Fibroblast of mammary gland (primary cell): ENCODE data around the gene CLEC3A.
"Not testable (repeated sequence)": the region's sequence is repeated elsewhere in the genome, so short reads cannot be mapped to it uniquely, and the experiment has no call there.

ENCODE experiments used
- DNase-seq: peaks from one replicate; pipeline ENCODE4 v3.0.0-alpha.2; 2010; ENCODE audit warnings: low read depth
- H3K4me3 ChIP-seq: 2 replicates; pipeline ENCODE4 v1.5.1; 2011; ENCODE audit warnings: low read depth, mild to moderate bottlenecking, low read length, moderate library complexity; ENCODE audit not compliant: control insufficient read depth
- CTCF ChIP-seq: conservative IDR thresholded peaks from 2 replicates; pipeline ENCODE4 v1.5.1; 2011; ENCODE audit warnings: low read depth, low read length, inconsistent platforms; ENCODE audit not compliant: control insufficient read depth, insufficient read depth

Gene CLEC3A

DNA sequence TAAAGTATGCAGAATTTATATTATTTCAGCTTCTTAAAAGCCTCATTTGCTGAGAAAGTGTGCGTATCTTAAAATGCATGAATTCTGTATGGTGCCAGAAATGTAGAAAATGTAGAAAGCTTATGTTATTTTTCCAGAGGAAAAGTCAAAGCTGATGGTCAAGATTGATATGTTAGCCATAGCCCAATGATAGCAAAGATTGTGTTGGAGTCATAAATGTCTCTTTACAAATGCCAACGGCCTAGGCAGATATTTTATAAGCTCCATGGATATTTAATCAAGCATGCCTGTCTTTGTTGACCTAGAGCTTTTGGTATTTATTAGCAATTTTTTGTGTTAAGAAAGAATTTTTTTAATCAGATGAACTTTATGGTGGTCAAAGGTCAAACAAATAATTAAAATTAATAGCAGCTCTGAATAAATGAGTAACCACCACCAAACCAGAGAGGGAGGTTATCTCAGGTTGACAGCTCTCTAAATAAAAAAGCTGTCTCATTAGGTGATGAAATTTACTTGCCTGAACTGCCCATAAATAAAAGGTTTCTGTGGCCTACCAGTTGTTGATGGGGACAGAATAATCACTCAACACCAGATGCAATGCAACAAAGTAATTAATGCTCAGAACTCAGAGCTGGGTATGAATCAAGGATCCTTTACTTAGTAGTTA lies 28.5 kb downstream of the CLEC3A start:
- no peak for DNase-seq
- no peak overlapping the region for H3K4me3 ChIP-seq
- TF ChIP-seq CTCF: no peak

DNA sequence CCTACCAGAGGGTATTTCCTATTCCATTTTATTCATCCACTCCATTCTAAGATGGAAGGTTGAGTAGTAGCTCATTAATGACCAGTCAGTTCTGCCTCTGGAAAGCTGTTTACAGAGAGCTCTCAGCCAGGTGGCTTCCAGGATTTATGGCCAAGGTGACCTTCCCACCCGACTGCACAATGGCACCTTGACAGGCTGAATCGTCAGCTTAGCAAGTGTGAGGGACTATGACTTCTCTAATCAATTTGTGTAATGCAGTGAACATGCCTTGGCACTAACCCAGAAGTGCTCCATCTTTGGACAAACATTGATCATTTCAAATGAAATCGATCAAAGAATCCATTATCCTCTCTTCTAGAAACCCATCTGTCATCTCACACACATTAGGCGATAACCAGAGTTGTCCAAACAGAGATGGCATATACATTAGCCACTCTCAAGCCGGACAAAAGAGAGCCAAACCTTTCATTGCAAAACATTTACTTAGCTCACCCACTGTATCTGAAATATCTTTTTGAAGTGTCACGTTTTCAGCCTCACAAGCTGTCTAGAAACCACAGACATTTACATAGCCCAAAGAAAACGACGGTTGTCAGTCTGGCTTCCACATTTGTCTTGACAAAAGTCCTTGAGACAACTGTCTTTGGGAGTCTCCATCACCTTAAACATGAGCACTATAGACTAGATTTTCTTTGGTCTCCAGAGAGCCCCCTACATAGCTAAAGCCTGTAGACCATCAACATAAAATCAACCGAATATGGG lies 35.6 kb downstream of the CLEC3A start:
- DNase-seq: no peak
- no peak overlapping the region for H3K4me3 ChIP-seq
- TF ChIP-seq CTCF: no peak

DNA sequence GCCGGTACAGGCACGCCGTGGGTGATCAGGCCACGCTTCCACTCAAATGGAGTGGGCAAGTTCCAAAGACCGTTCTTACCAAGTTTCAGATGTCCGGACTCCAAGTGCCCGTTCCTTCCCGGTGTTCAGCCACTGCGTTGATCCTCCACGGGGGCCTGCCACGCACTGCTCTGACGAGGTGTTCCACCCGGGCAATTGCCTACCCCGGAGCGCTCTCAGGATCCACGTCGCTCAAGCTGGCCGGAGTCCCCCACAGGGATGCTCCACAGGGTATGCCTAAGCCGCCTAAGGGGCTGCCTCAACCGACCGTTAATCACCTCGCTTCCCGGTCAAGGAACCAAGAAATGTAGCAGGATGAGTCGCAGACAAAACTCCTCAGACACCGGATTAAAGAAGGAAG lies 37.5 kb downstream of the CLEC3A start:
- not testable (repeated sequence) for H3K4me3 ChIP-seq, DNase-seq

- TF ChIP-seq CTCF: no peak
- no peak for DNase-seq
- H3K4me3 ChIP-seq: no peak overlapping the region
Observed at GRCh38 chr16:78060295-78060694, 37.9 kb downstream of the CLEC3A start.

DNA sequence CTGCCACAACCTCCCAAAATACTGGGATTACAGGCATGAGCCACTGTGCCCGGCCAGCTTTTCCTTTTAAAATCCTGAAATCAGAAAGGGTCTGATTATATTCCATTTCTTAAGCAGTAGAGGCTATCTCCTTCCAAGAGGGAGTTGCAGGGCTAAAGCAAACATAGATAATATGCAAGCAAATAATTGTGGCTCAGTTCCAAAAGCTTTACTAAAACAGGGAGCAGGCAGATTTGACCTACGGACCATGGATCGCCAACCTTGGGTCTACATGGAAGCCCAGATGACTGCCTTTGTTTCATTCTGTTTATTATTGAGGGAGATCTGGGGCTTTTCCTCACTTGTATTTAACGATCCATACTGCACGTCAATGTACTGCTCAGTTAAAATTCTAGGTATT lies 38.5 kb downstream of the CLEC3A start:
- H3K4me3 ChIP-seq: no peak overlapping the region
- TF ChIP-seq CTCF: no peak
- DNase-seq: no peak

DNA sequence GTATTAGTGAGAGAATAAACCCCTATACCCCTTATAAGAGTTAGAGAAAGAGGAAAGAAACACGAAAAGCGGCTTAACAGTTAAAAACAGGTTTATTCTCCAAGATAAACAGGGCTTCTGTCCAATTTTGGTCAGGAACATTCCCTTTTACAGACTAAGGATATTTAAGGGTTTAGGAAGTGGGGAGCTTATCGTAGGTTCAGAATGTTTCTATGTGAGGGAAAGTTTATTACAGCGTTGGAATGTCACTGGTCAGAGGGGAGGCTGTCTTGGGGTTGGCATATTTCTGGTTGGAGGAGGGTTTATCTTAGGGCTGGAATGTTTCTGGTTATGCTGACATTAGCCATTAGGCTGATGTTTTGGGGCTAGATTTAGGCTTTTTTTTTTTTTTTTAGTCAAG lies 43.0 kb downstream of the CLEC3A start:
- H3K4me3 ChIP-seq: no peak overlapping the region
- no peak for DNase-seq
- TF ChIP-seq CTCF: no peak

DNA sequence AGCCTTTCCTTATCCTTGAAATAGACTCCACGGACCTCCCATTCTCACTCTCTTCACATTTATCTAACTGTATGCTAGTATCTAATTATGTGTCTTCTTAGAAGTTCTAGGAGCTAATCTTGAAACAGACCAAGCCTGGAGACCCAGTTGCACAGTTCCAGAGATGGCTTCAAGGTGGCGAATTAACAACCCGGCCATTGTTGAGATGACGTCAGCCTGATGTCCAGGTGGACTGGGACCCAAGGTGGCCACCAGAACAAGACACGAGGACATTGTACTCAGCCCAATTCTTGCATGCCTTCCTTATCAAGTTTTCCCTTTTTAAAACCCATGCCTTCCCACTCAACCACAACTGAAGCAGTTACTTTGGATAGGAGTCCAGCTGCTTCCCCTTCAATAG lies 47.6 kb downstream of the CLEC3A start:
- TF ChIP-seq CTCF: no peak
- DNase-seq: no peak
- H3K4me3 ChIP-seq: no peak overlapping the region
